CD14-positive monocyte (primary cell): Measurements from ENCODE around the gene SOD1. TPM values are rescaled to one million over a fixed set of nuclear protein-coding genes. Genes with fewer than 3 reads are reported as not detected.

ENCODE experiments used
- DNase-seq, 3 donors: peaks; one replicate each; pipeline ENCODE4 v3.0.0-alpha.2; 2011 to 2022
- H2AFZ ChIP-seq: 2 replicates; pipeline ENCODE4 v1.6.0; 2012; ENCODE audit warnings: mild to moderate bottlenecking, low read depth, low read length, inconsistent platforms; ENCODE audit not compliant: insufficient read depth, poor library complexity, severe bottlenecking
- H3K27ac ChIP-seq, 2 donors: 1 replicate in 1 of 2; 2 replicates in 1 of 2; pipeline ENCODE4 v1.5.1; 2012 to 2013; ENCODE audit warnings: low read length in 2 of 2, control low read depth in 1 of 2, inconsistent platforms in 1 of 2, low read depth in 1 of 2, mild to moderate bottlenecking in 1 of 2
- H3K27me3 ChIP-seq, 2 donors: one replicate each; pipeline versions ENCODE4 v1.6.0 to v1.6.1; 2011 to 2013; ENCODE audit warnings: low read length in 2 of 2; ENCODE audit not compliant: control insufficient read depth in 2 of 2, insufficient read depth in 2 of 2
- H3K36me3 ChIP-seq, 2 donors: replicated peaks in 1 of 2; 1 replicate in 1 of 2; 2 replicates in 1 of 2; pipeline versions ENCODE4 v1.5.1 to v1.6.1; 2012 to 2013; ENCODE audit warnings: low read length in 2 of 2, control low read depth in 1 of 2, inconsistent platforms in 1 of 2, mild to moderate bottlenecking in 1 of 2; ENCODE audit not compliant: insufficient read depth in 2 of 2, control insufficient read depth in 1 of 2
- H3K4me1 ChIP-seq, 2 donors: 1 replicate in 1 of 2; 2 replicates in 1 of 2; pipeline versions ENCODE4 v1.5.1 to v1.6.1; 2012 to 2013; ENCODE audit warnings: low read length in 2 of 2, control low read depth in 1 of 2, inconsistent platforms in 1 of 2, mild to moderate bottlenecking in 1 of 2, moderate library complexity in 1 of 2; ENCODE audit not compliant: insufficient read depth in 2 of 2, control insufficient read depth in 1 of 2
- H3K4me2 ChIP-seq: replicated peaks from 2 replicates; pipeline ENCODE3; 2012; ENCODE audit warnings: low read length, moderate library complexity, mild to moderate bottlenecking; ENCODE audit not compliant: poor library complexity, severe bottlenecking; ENCODE audit errors: extremely low read depth
- H3K4me3 ChIP-seq, 3 experiments: fragments of 200-600 bp in 1 of 3; sonication (generic) in 1 of 3; replicated peaks in 1 of 3; 1 replicate in 2 of 3; 2 replicates in 1 of 3; pipeline ENCODE4 v1.5.1; 2011 to 2013; ENCODE audit warnings: low read length in 3 of 3, mild to moderate bottlenecking in 3 of 3, control low read depth in 2 of 3, low read depth in 2 of 3, inconsistent platforms in 1 of 3, moderate library complexity in 1 of 3
- H3K79me2 ChIP-seq: 2 replicates; pipeline ENCODE4 v1.6.0; 2012; ENCODE audit warnings: mild to moderate bottlenecking, control low read depth, inconsistent platforms, low read length, moderate library complexity; ENCODE audit not compliant: insufficient read depth
- H3K9ac ChIP-seq: 2 replicates; pipeline ENCODE4 v1.6.0; 2017; ENCODE audit warnings: low read length, mild to moderate bottlenecking; ENCODE audit not compliant: insufficient read depth, poor library complexity, severe bottlenecking
- H3K9me3 ChIP-seq, 2 donors: replicated peaks in 1 of 2; 1 replicate in 1 of 2; 2 replicates in 1 of 2; pipeline versions ENCODE4 v1.5.1 to v1.6.1; 2012 to 2013; ENCODE audit warnings: low read length in 2 of 2, control low read depth in 1 of 2; ENCODE audit not compliant: control insufficient read depth in 1 of 2, insufficient read depth in 1 of 2
- H4K20me1 ChIP-seq: 2 replicates; pipeline ENCODE4 v1.6.0; 2012; ENCODE audit warnings: mild to moderate bottlenecking, low read length, control low read depth, moderate library complexity; ENCODE audit not compliant: insufficient read depth
- H3K27ac Mint-ChIP-seq, 7 donors: one replicate each; pipeline ENCODE4 v1.8.0; 2020; ENCODE audit warnings: mild to moderate bottlenecking in 7 of 7, mixed read lengths in 7 of 7, moderate library complexity in 6 of 7, inconsistent platforms in 2 of 7
- H3K27me3 Mint-ChIP-seq, 3 donors: one replicate each; pipeline ENCODE4 v1.8.0; 2021 to 2022; ENCODE audit warnings: low read depth in 3 of 3, mild to moderate bottlenecking in 3 of 3, mixed read lengths in 3 of 3, moderate library complexity in 3 of 3, inconsistent platforms in 1 of 3
- H3K36me3 Mint-ChIP-seq, 2 donors: one replicate each; pipeline ENCODE4 v1.8.0; 2020; ENCODE audit warnings: mixed read lengths in 2 of 2, inconsistent platforms in 1 of 2, mild to moderate bottlenecking in 1 of 2
- H3K4me1 Mint-ChIP-seq: one replicate; pipeline ENCODE4 v1.8.0; 2020; ENCODE audit warnings: mild to moderate bottlenecking, mixed read lengths
- H3K4me3 Mint-ChIP-seq, 2 donors: one replicate each; pipeline ENCODE4 v1.8.0; 2020; ENCODE audit warnings: mild to moderate bottlenecking in 2 of 2, mixed read lengths in 2 of 2, moderate library complexity in 1 of 2
- H3K9me3 Mint-ChIP-seq, 7 donors: one replicate each; pipeline ENCODE4 v1.8.0; 2020 to 2022; ENCODE audit warnings: mixed read lengths in 7 of 7, mild to moderate bottlenecking in 6 of 7, moderate library complexity in 6 of 7, inconsistent platforms in 2 of 7
- CTCF ChIP-seq: fragments of 200-600 bp; IDR thresholded peaks from one replicate; pipeline ENCODE4 v1.8.0; 2022; ENCODE audit warnings: antibody characterized with exemption, mild to moderate bottlenecking
- WGBS: methylation state at CpG from one replicate; pipeline ENCODE4 v1.1.5; 2013; ENCODE audit warnings: missing lambda C conversion rate; ENCODE audit not compliant: insufficient coverage; 5-methylcytosine and 5-hydroxymethylcytosine counted together
- intact Hi-C, 2 donors: fragments of 100-400 bp; cut with micrococcal nuclease; formaldehyde crosslinking; loops; one replicate each; pipeline versions ENCODE4 v1.15.0 to v1.15.1; 2023
- polyA plus RNA-seq, 3 donors: library from polyadenylated mRNA; depleted of rRNA in 1 of 3; unstranded in 2 of 3; stranded (reverse) in 1 of 3; fragments of 300-500 nt in 2 of 3; fragments of >200 nt in 1 of 3; fragmentation: Illumina TruSeq in 2 of 3; gene quantifications; 1 replicate in 2 of 3; 2 replicates in 1 of 3; pipeline ENCODE4 v1.2.3, GENCODE V29; 2012 to 2021

SOD1 gene
- polyA plus RNA-seq, 3 donors = 79.6 to 174 (median 157) TPM

GRCh38 chr21:31684918-31685317 is 25.4 kb downstream of the SOD1 start:
- Mint-ChIP-seq H3K27ac (no peak overlapping the region), H3K27me3 (peaks cover 0 to 2% (median 0%) of the 10 kb centered on the region in 3 donors), H3K9me3 (no peaks in the 10 kb centered on the region), H3K36me3 (peaks cover 70 to 84% of the 10 kb centered on the region in 2 donors), H3K4me1 (no peaks in the 10 kb centered on the region), H3K4me3 (no peak overlapping the region)
- no CpG with 5 or more reads among the region's 7 CpGs for WGBS
- Histone ChIP-seq H3K9me3 (no peaks in the 10 kb centered on the region), H3K4me3 (no peak overlapping the region), H3K79me2 (no peaks in the 10 kb centered on the region), H3K4me2 (no peak overlapping the region), H2AFZ (no peak overlapping the region), H3K4me1 (no peaks in the 10 kb centered on the region), H3K27ac (no peak overlapping the region), H3K9ac (no peak overlapping the region), H4K20me1 (peaks cover 20% of the 10 kb centered on the region), H3K36me3 (peaks cover 88 to 99% of the 10 kb centered on the region in 2 donors), H3K27me3 (no peaks in the 10 kb centered on the region)
- no peak for DNase-seq
- intact Hi-C loops = no loop called here
- TF ChIP-seq CTCF = no peak

GRCh38 chr21:31686272-31686915 is 26.9 kb downstream of the SOD1 start:
- H3K9ac ChIP-seq = no peak overlapping the region
- H3K36me3 ChIP-seq = peaks cover 89 to 99% of the 10 kb centered on the region in 2 donors
- H3K4me1 Mint-ChIP-seq = no peaks in the 10 kb centered on the region
- peaks cover 78 to 92% of the 10 kb centered on the region in 2 donors for H3K36me3 Mint-ChIP-seq
- no peak overlapping the region for H3K27ac ChIP-seq
- H3K4me3 ChIP-seq = no peak overlapping the region
- H3K4me1 ChIP-seq = no peaks in the 10 kb centered on the region
- peaks cover 18% of the 10 kb centered on the region for H4K20me1 ChIP-seq
- no peaks in the 10 kb centered on the region for H3K9me3 Mint-ChIP-seq
- no peak for DNase-seq
- peaks cover 4% of the 10 kb centered on the region for H3K79me2 ChIP-seq
- no peak overlapping the region for H3K4me3 Mint-ChIP-seq
- H3K9me3 ChIP-seq = no peaks in the 10 kb centered on the region
- intact Hi-C loops = no loop called here
- no peak overlapping the region for H2AFZ ChIP-seq
- no peaks in the 10 kb centered on the region for H3K27me3 ChIP-seq
- no peak overlapping the region for H3K4me2 ChIP-seq
- no peak for TF ChIP-seq CTCF
- 100% methylated on average over 5 of the region's 7 CpGs for WGBS
- H3K27me3 Mint-ChIP-seq = peaks cover 0 to 2% (median 0%) of the 10 kb centered on the region in 3 donors
- H3K27ac Mint-ChIP-seq = no peak overlapping the region
